ENCODE measurements around the gene CD81.

CD81 gene

DNA sequence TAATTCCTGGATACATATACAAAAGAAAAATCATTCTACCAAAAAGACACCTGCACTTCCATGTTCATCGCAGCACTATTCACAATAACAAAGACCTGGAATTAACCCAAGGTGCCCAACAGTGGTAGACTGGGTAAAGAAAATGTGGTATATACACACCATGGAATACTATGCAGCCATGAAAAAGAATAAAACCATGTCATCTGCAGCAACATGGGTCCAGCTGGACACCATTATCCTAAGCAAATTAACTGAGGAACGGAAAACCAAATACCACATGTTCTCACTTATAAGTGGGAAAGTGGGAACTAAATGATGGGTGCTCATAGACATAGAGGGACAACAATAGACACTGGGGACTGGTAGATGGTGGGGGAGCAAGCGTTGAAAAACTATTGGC lies 62.7 kb downstream of the CD81 start:
- DNase-seq (ENCODE audit: low spot score) = no peak

DNA sequence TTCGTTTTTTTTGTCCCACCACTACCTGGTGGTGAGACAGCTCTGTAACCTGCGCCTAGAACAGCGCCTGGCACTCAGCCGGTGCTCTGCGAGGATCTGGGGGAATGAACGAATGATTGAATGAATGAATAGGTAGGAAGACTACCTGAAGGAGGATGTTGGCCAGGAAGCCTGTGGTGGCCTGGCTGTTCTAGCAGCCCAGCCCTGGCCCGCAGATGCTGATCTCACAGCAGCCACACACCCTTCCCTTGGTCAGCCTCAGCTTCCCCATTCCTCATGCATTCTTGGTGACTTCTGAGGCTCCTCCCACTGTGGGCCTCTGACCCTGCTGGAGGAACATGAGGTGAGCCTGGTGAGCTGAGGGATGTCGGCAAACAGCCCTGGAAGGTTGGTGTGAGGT lies 63.5 kb downstream of the CD81 start:
- DNase-seq (ENCODE audit: low spot score) = no peak

DNA sequence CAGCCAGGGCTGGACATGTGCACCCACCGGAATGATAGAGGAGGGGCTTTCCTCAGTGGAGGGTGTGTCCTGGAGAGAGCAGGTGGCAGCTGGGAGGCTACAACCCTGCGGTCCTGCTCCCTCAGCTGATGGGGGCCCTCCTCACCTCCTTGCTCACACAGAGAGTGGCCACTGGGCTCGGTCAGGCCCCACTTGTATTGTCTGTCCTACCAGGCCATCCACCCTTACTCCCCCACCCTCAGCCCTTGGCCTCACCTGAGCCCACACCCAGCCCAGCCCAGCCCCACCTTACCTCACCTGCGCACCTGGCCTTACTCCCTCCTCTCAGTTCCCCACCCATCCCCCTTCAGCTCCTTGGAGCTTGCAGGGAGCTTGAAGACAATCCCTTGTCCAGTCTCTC lies 64.1 kb downstream of the CD81 start:
- no peak for DNase-seq (ENCODE audit: low spot score)

DNA sequence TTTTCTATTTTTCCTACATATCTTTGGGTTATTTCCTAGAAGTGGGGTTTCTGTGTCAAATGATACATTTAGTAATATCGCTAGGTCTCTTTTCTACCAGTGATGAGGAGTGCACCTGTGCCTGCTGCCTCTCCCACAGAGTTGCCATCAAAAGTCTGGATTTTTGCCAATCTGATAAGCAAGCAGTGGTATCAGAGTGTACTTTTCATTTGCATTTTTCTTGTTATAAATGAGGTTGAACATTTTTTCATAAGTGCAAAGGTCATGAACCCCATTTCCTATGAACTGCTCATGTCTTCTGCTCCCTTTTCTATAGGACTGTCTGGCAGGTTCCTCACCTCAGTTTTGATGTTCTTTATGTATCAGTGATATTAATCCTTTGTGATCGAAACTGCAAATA lies 65.5 kb downstream of the CD81 start:
- DNase-seq (ENCODE audit: low spot score) = no peak

DNA sequence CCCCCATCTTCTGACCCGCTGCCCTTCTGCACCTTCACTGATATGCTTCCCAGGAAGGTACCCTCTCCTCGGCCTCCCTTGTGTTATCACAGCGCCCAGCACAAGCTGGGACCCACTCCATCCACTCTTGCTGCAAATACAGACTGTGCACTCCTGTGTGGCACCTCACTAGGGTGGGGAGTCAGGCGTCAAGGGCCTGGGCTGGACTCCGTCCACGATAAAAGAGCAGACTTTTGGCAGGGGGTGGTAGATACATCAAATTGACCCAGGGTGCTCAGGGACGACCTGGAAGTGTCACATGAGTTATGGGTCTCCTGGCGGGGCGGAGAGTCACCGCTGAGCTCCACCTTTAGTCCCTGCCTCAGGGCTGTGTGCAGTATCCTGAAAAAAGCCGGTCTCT lies 66.3 kb downstream of the CD81 start:
- no peak for DNase-seq (ENCODE audit: low spot score)

DNA sequence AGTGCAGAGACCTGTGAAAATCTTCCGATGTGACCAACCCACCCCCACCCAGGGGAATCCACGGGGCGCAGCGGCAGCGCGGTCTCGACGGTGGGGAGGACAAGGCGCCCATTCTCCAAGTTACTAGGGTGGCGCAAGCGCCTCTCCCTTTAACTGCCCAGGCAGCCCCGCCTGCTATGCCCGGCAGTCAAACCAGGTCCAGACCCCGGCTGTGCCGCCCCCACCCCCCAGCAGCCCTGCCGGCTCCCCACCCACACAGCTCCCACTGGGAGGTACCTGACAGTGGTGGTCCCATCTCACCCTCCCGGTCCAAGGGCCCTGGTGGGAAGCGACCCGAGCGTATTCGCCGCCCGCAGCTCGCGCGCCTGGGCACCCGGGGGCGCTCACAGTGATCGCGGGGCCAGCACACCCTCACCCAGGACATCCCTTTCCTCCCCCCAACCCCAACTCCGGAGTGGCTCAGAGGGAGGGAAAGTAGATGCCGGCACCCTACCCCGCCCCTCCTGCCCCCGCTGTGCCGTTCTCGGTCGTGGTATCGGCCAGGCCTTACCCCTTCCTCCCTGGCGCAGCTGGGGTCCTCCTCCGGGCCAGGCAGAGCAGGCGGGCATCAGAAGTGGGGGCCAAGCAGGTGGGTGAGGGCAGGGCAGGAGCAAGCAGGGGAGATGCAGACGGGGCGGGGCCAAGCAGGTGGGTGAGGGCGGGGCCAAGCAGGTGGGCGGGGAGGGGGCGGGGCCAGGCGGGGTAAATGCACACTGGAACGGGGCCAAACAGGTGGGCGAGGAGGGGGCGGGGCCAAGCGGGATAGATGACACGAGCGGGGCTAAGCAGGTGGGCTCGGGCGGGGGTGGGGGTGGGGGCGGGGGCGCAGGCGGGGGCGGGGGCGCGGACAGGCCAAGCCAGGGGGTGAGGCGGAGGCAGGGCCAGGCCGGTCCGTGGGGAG lies 67.0 kb downstream of the CD81 start, which contains the start of gene TRPM5:
TSS of gene TRPM5 (minus strand) at position 634 of the 940 bp plus-strand sequence. CDS start 21,478 bp downstream, outside the sequence.
- peak; percentile 21 for DNase-seq (ENCODE audit: low spot score)

DNA sequence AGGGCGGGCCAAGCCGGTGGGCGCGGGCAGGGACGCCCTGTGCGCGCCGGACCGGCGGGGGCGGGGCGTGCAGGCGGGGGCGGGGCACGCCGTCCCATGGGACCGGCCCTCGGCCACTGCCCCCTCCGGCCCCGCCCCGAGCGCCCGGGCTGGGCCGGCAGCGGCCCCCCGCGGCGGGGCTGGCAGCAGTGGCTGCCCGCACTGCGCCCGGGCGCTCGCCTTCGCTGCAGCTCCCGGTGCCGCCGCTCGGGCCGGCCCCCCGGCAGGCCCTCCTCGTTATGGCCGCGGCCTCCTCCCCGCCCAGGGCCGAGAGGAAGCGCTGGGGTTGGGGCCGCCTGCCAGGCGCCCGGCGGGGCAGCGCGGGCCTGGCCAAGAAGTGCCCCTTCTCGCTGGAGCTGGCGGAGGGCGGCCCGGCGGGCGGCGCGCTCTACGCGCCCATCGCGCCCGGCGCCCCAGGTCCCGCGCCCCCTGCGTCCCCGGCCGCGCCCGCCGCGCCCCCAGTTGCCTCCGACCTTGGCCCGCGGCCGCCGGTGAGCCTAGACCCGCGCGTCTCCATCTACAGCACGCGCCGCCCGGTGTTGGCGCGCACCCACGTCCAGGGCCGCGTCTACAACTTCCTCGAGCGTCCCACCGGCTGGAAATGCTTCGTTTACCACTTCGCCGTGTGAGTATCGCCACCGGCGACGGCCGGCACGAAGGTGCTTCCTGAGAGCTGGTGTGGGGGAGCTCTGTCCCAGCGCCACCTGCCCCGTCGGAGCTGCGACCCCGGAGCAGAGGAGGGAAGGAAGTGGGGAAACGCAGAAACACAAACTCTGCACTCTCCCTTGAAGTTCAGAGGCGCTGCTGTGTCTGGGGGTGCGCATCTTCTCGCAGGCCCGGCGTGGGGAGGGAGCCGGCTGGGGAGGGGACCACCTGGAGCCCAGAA lies 68.0 kb downstream of the CD81 start, which contains the start of gene KCNQ1:
TSS of gene KCNQ1 (plus strand) at position 188 of the 925 bp plus-strand sequence. CDS start at position 279, 91 bp downstream.
- peak; percentile 76 for DNase-seq (ENCODE audit: low spot score)

DNA sequence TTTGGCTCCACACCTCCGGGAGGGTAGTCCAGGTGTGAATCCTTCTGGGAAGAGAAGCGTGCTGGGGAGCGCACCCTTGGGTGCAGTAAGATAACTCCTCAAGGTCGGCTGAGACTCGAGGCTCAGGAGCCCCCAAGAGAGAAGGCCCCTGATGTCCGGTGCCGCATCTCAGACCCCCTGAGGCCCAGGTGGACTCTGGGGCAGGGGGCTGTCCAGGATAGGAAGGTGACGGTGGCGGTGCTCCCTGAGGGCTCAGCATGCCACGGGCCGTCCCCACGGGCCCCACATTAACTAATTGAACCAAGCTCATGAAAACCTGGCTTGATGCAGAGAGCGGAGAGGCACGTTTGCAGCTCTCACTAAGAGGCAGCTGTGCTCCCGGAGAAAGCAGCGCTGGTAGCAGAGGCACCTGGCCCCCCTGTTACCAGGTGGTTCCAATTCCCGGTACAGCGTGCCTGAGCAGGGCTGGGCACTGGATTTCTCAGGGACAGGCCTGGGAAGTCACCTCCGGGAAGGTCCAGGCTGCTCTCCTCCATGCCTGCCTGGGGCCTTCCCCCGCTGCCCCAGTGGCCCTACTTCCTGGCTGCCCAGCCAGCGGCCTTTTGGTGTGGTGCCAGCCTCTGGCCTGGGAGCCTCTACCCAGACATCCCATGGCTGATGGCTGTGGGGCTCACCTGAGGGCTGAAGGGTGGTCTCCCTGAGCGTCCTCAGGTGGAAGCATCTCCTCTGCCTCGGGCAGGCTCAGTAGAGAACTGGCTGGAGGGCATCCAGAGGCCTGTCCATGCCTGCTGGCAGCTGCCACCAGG lies 68.8 kb downstream of the CD81 start:
- no peak for DNase-seq (ENCODE audit: low spot score)

DNA sequence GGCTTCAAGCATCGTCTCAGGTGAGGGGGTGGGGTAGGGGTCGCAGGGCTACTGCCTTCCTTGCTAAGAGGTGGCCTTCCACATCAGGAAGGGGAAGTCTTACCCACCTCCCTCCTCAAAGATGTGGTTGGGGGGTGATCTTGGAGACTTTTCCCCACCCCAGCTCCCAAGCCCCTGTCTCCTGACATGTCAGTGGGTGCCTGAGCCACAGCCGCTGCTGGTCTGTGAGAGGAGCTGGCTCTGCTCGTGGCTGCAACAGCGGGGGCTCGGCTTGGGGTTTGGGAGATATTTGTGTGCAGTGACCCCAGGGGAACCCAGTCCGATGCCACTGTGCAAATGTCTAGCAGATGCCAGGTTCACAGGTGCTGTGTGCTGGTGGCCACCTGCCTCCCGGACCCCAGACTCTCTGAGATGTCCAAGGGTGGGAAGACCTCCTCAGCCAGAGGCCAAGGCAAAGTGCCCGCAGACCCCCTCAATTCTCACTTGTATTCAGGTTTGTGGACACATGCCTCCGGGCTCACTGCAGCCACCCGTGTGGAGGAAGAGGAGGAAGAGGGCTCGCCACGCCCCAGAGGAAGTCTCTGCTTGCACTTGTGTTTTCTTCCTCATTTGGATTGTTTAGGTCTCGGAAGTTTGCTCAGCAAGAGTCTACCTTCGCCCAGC lies 69.6 kb downstream of the CD81 start:
- no peak for DNase-seq (ENCODE audit: low spot score)
